NCI-H146 treated with DMSO at 0.1 percent for 48 hours (cell line): Measurements from ENCODE around the gene TMEM132C.
"Not testable (repeated sequence)": the region's sequence is repeated elsewhere in the genome, so short reads cannot be mapped to it uniquely, and the experiment has no call there.

Source experiments
- DNase-seq: peaks from one replicate; lab custom pipeline; 2025; ENCODE audit not compliant: unreplicated experiment; lab: John Stamatoyannopoulos, UW

TMEM132C gene

GRCh38 chr12:128463881-128464280, 196.9 kb downstream of the TMEM132C start:
- no peak for DNase-seq

GRCh38 chr12:128467882-128468281, 200.9 kb downstream of the TMEM132C start:
- no peak for DNase-seq

- DNase-seq, result no peak
Measured at GRCh38 chr12:128468926-128469325, 202.0 kb downstream of the TMEM132C start.

GRCh38 chr12:128471491-128471890, 204.5 kb downstream of the TMEM132C start:
- DNase-seq, result no peak

- no peak for DNase-seq
Measured at GRCh38 chr12:128474916-128475315, 207.9 kb downstream of the TMEM132C start.

GRCh38 chr12:128476266-128476665, 209.3 kb downstream of the TMEM132C start:
- DNase-seq, result no peak

- DNase-seq, result no peak
Measured at GRCh38 chr12:128483526-128484255, 216.7 kb downstream of the TMEM132C start.

GRCh38 chr12:128497376-128497775, 230.4 kb downstream of the TMEM132C start:
- DNase-seq, result not testable (repeated sequence)

- DNase-seq, result no peak
Measured at GRCh38 chr12:128507470-128507869, 240.5 kb downstream of the TMEM132C start.

GRCh38 chr12:128509170-128509569, 242.2 kb downstream of the TMEM132C start:
- DNase-seq, result no peak

GRCh38 chr12:128510511-128510910, 243.5 kb downstream of the TMEM132C start:
- no peak for DNase-seq

GRCh38 chr12:128513331-128513730, 246.4 kb downstream of the TMEM132C start:
- no peak for DNase-seq

GRCh38 chr12:128513831-128514230, 246.9 kb downstream of the TMEM132C start:
- no peak for DNase-seq

GRCh38 chr12:128518644-128519043, 251.7 kb downstream of the TMEM132C start:
- DNase-seq, result no peak

- DNase-seq, result no peak
Measured at GRCh38 chr12:128519426-128519825, 252.5 kb downstream of the TMEM132C start.

- no peak for DNase-seq
Measured at GRCh38 chr12:128521981-128522380, 255.0 kb downstream of the TMEM132C start.

- no peak for DNase-seq
Measured at GRCh38 chr12:128524439-128524838, 257.5 kb downstream of the TMEM132C start.

- DNase-seq, result peak; percentile 39
Measured at GRCh38 chr12:128531170-128531569, 264.2 kb downstream of the TMEM132C start.

GRCh38 chr12:128534906-128535305, 267.9 kb downstream of the TMEM132C start:
- no peak for DNase-seq

- no peak for DNase-seq
Measured at GRCh38 chr12:128536810-128537209, 269.8 kb downstream of the TMEM132C start.

GRCh38 chr12:128537668-128538067, 270.7 kb downstream of the TMEM132C start:
- DNase-seq, result no peak

GRCh38 chr12:128542844-128543243, 275.9 kb downstream of the TMEM132C start:
- DNase-seq, result no peak

- no peak for DNase-seq
Measured at GRCh38 chr12:128543460-128543859, 276.5 kb downstream of the TMEM132C start.
